GM23338 (cell line): ENCODE measurements around the gene BCL7C. TPM values are rescaled to one million over a fixed set of nuclear protein-coding genes. Genes with fewer than 3 reads are reported as not detected.

ENCODE experiments used
- ATAC-seq: fragments of 200-7000 bp; cut with Tn5 transposase; 3 replicates; pipeline ENCODE4 v1.9.1; 2020
- DNase-seq: peaks from one replicate; pipeline ENCODE4 v3.0.0-alpha.2; 2015; ENCODE audit warnings: low spot score
- H2AFZ ChIP-seq: fragments of 200-600 bp; sonication (generic); 2 replicates; pipeline ENCODE4 v1.8.0; 2016; ENCODE audit warnings: antibody characterized with exemption, mild to moderate bottlenecking, moderate library complexity
- H3F3A ChIP-seq: fragments of 200-600 bp; sonication (generic); replicated peaks from 2 replicates; pipeline ENCODE4 v1.8.0; 2017; ENCODE audit warnings: antibody characterized with exemption, mixed run types, low read depth
- H3K27ac ChIP-seq: fragments of 200-600 bp; sonication (generic); 2 replicates; pipeline ENCODE4 v1.6.1; 2016; ENCODE audit warnings: low read depth
- H3K27me3 ChIP-seq: fragments of 200-600 bp; sonication (generic); 2 replicates; pipeline ENCODE4 v1.8.0; 2016; ENCODE audit warnings: mild to moderate bottlenecking, mixed run types, moderate library complexity; ENCODE audit not compliant: insufficient read depth
- H3K36me3 ChIP-seq: fragments of 200-600 bp; sonication (generic); 2 replicates; pipeline ENCODE4 v1.8.0; 2016; ENCODE audit warnings: mild to moderate bottlenecking; ENCODE audit not compliant: insufficient read depth
- H3K4me1 ChIP-seq: fragments of 200-600 bp; sonication (generic); 2 replicates; pipeline ENCODE4 v1.8.0; 2016; ENCODE audit warnings: mild to moderate bottlenecking, moderate library complexity; ENCODE audit not compliant: insufficient read depth
- H3K4me2 ChIP-seq: fragments of 200-600 bp; sonication (generic); 2 replicates; pipeline ENCODE4 v1.7.1; 2017; ENCODE audit warnings: mixed run types
- H3K4me3 ChIP-seq: fragments of 200-600 bp; sonication (generic); 2 replicates; pipeline ENCODE4 v1.6.1; 2016; ENCODE audit warnings: mixed run types
- H3K79me2 ChIP-seq: fragments of 200-600 bp; sonication (generic); replicated peaks from 2 replicates; pipeline ENCODE4 v1.8.0; 2017; ENCODE audit warnings: mild to moderate bottlenecking; ENCODE audit not compliant: insufficient read depth
- H3K9me2 ChIP-seq: fragments of 200-600 bp; sonication (generic); 2 replicates; pipeline ENCODE4 v1.8.0; 2017; ENCODE audit not compliant: insufficient read depth
- H4K20me1 ChIP-seq: fragments of 200-600 bp; sonication (generic); replicated peaks from 2 replicates; pipeline ENCODE4 v1.8.0; 2017; ENCODE audit warnings: mild to moderate bottlenecking; ENCODE audit not compliant: insufficient read depth
- H3K27ac Mint-ChIP-seq: 2 replicates; pipeline ENCODE4 v1.8.0; 2020; ENCODE audit warnings: inconsistent platforms, mild to moderate bottlenecking, moderate library complexity, mixed read lengths
- H3K27me3 Mint-ChIP-seq: 3 replicates; pipeline ENCODE4 v1.8.0; 2022; ENCODE audit warnings: low read depth, mild to moderate bottlenecking, moderate library complexity, mixed read lengths, inconsistent platforms; ENCODE audit not compliant: insufficient read depth, poor library complexity
- H3K36me3 Mint-ChIP-seq: 3 replicates; pipeline ENCODE4 v1.8.0; 2021; ENCODE audit warnings: low read depth, mild to moderate bottlenecking, inconsistent platforms, moderate library complexity, mixed read lengths
- H3K4me1 Mint-ChIP-seq: 3 replicates; pipeline ENCODE4 v1.8.0; 2020; ENCODE audit warnings: mild to moderate bottlenecking, inconsistent platforms, mixed read lengths
- H3K4me3 Mint-ChIP-seq: 3 replicates; pipeline ENCODE4 v1.8.0; 2021; ENCODE audit warnings: moderate library complexity, mild to moderate bottlenecking, inconsistent platforms, mixed read lengths
- H3K9me3 Mint-ChIP-seq: 3 replicates; pipeline ENCODE4 v1.8.0; 2020; ENCODE audit warnings: moderate library complexity, mild to moderate bottlenecking, inconsistent platforms, mixed read lengths
- CREB1 ChIP-seq: fragments of 250-450 bp; sonication (Bioruptor Pico); IDR thresholded peaks from 2 replicates; pipeline ENCODE4 v1.5.0; 2020; ENCODE audit warnings: low read depth, mild to moderate bottlenecking, moderate library complexity
- EZH2 ChIP-seq: fragments of 200-600 bp; sonication (generic); IDR thresholded peaks from one replicate; pipeline ENCODE4 v1.8.0; 2017; ENCODE audit warnings: antibody characterized with exemption, mild to moderate bottlenecking, low read depth; ENCODE audit not compliant: unreplicated experiment
- EZH2phosphoT487 ChIP-seq: fragments of 200-600 bp; sonication (generic); IDR thresholded peaks from one replicate; pipeline ENCODE4 v1.8.1; 2018; ENCODE audit warnings: antibody characterized with exemption; ENCODE audit not compliant: unreplicated experiment
- JUNB ChIP-seq: IDR thresholded peaks from one replicate; pipeline ENCODE4 v1.6.1; 2016; ENCODE audit warnings: antibody characterized with exemption; ENCODE audit not compliant: unreplicated experiment
- NANOG ChIP-seq: IDR thresholded peaks from 2 replicates; pipeline ENCODE4 v1.6.1; 2016; ENCODE audit warnings: antibody characterized with exemption, borderline replicate concordance
- POLR2AphosphoS5 ChIP-seq: IDR thresholded peaks from 2 replicates; pipeline ENCODE4 v1.6.1; 2016; ENCODE audit warnings: antibody characterized with exemption, low read depth
- REST ChIP-seq: IDR thresholded peaks from one replicate; pipeline ENCODE4 v1.6.1; 2018; ENCODE audit warnings: antibody characterized with exemption; ENCODE audit not compliant: unreplicated experiment
- STAT1 ChIP-seq: IDR thresholded peaks from one replicate; pipeline ENCODE4 v1.6.1; 2016; ENCODE audit warnings: antibody characterized with exemption; ENCODE audit not compliant: unreplicated experiment
- ZNF114 ChIP-seq: fragments of 250-450 bp; sonication (Bioruptor Pico); IDR thresholded peaks from 2 replicates; pipeline ENCODE4 v1.5.0; 2020; ENCODE audit warnings: mild to moderate bottlenecking, moderate library complexity
- ZNF462 ChIP-seq: fragments of 250-450 bp; sonication (Bioruptor Pico); IDR thresholded peaks from 2 replicates; pipeline ENCODE4 v1.5.0; 2020; ENCODE audit warnings: mild to moderate bottlenecking, moderate library complexity
- polyA plus RNA-seq: library from polyadenylated mRNA; unstranded; fragments of >200 nt; fragmentation: Nextera tagmentation; extraction: Ambion mirVana; gene quantifications from 2 replicates; pipeline ENCODE4 v1.2.1, GENCODE V29; 2016
- total RNA-seq: library from RNA; depleted of rRNA; stranded (reverse); fragments of >200 nt; shearing (Covaris generic); gene quantifications from 2 replicates; pipeline ENCODE4 v1.2.3, GENCODE V29; 2014

BCL7C gene
- total and polyA plus RNA-seq, 2 experiments from 2014 or later: 17.5 to 22.1 TPM

DNA sequence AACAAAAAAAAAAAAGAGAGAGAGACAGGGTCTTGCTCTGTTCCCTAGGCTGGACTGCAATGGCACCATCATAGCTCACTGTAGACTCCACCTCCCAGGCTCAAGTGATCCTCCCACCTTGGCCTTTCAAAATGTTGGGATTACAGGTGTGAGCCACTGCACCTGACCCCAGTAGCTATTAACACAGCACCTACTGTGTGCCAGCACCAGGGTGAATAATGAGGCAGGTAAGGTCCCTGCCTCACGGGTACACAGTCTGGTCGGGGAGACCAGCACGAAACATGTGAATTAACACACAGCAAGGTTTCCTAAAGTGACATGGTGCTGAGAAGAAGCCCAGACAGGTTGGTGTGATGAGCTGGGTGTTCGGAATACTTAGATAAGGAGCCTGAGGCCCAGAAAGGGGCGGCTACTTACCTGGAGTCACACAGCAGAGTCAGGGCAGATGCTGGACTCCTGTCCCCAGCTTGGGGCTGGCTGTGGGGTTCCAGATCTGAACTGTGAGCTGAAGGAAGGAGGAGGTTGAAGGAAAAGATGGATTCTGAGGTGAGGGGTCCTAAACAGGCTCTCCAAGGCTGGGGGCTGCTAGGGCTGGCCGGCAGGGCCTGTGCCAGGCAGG, 19.0 kb upstream of the BCL7C start:
- TF ChIP-seq STAT1 (no peak), EZH2phosphoT487 (no peak), JUNB (no peak), EZH2 (no peak), ZNF114 (CRISPR knock-in tag) (no peak), ZNF462 (CRISPR knock-in tag) (no peak), CREB1 (CRISPR knock-in tag) (no peak), REST (no peak), POLR2AphosphoS5 (no peak), NANOG (no peak)

More for the DNA sequence above, 19.0 kb upstream of the BCL7C start:
- H3K27me3 ChIP-seq: no peaks in the 10 kb centered on the region
- H3K9me3 Mint-ChIP-seq: no peaks in the 10 kb centered on the region
- peaks cover 5% of the 10 kb centered on the region for H3K27me3 Mint-ChIP-seq
- ATAC-seq (no peak), DNase-seq (no peak)
- no peak overlapping the region for H3K4me3 ChIP-seq
- H3K4me1 Mint-ChIP-seq: peaks cover 10% of the 10 kb centered on the region
- no peaks in the 10 kb centered on the region for H3K36me3 ChIP-seq
- no peaks in the 10 kb centered on the region for H3F3A ChIP-seq
- H3K4me2 ChIP-seq: no peak overlapping the region
- peaks cover 4% of the 10 kb centered on the region; the same call in 1 of the 2 replicates for H3K4me1 ChIP-seq
- no peaks in the 10 kb centered on the region for H4K20me1 ChIP-seq
- no peak overlapping the region for H3K27ac Mint-ChIP-seq
- no peak overlapping the region; the same call in 2 of the 3 replicates for H3K4me3 Mint-ChIP-seq
- H3K79me2 ChIP-seq: no peaks in the 10 kb centered on the region
- H3K9me2 ChIP-seq: no peaks in the 10 kb centered on the region
- H2AFZ ChIP-seq: no peak overlapping the region
- no peaks in the 10 kb centered on the region for H3K36me3 Mint-ChIP-seq
- no peak overlapping the region for H3K27ac ChIP-seq
